ENCODE data around the gene CBR3.

CBR3 gene

GRCh38 chr21:36185523-36185922 lies 50.6 kb downstream of the CBR3 start:
- H3K36me3 ChIP-seq (ENCODE audit: control insufficient read depth, insufficient read depth, low read length) = no peaks in the 10 kb centered on the region
- peaks cover 15% of the 10 kb centered on the region for H3K4me1 ChIP-seq
- no peak for TF ChIP-seq CTCF (IDR thresholded peaks at IDR 0.05)
- no peak overlapping the region for H3K4me3 ChIP-seq (ENCODE audit: low read depth, low read length)
- no peak overlapping the region for H3K4me2 ChIP-seq (ENCODE audit: low read length)
- no peaks in the 10 kb centered on the region for H3K9me3 ChIP-seq (ENCODE audit: control insufficient read depth, low read length)
- H2AFZ ChIP-seq = no peak overlapping the region
- H3K79me2 ChIP-seq = peaks cover 12% of the 10 kb centered on the region
- H3K27ac ChIP-seq = no peak overlapping the region
- no peaks in the 10 kb centered on the region for H3K27me3 ChIP-seq (ENCODE audit: control insufficient read depth, insufficient read depth, low read length)
- H3K9ac ChIP-seq = no peak overlapping the region

GRCh38 chr21:36186081-36186480 lies 51.2 kb downstream of the CBR3 start:
- H3K27me3 ChIP-seq (ENCODE audit: control insufficient read depth, insufficient read depth, low read length) = no peaks in the 10 kb centered on the region
- H3K36me3 ChIP-seq (ENCODE audit: control insufficient read depth, insufficient read depth, low read length) = no peaks in the 10 kb centered on the region
- no peak overlapping the region for H3K9ac ChIP-seq
- H3K27ac ChIP-seq = no peak overlapping the region
- no peak overlapping the region for H3K4me2 ChIP-seq (ENCODE audit: low read length)
- peaks cover 12% of the 10 kb centered on the region for H3K79me2 ChIP-seq
- no peak for TF ChIP-seq CTCF (IDR thresholded peaks at IDR 0.05)
- H3K4me3 ChIP-seq (ENCODE audit: low read depth, low read length) = no peak overlapping the region
- H3K9me3 ChIP-seq (ENCODE audit: control insufficient read depth, low read length) = no peaks in the 10 kb centered on the region
- peaks cover 15% of the 10 kb centered on the region for H3K4me1 ChIP-seq
- H2AFZ ChIP-seq = no peak overlapping the region

- H3K36me3 ChIP-seq (ENCODE audit: control insufficient read depth, insufficient read depth, low read length) = no peaks in the 10 kb centered on the region
- H3K9me3 ChIP-seq (ENCODE audit: control insufficient read depth, low read length) = no peaks in the 10 kb centered on the region
- TF ChIP-seq CTCF (IDR thresholded peaks at IDR 0.05) = no peak
- H2AFZ ChIP-seq = no peak overlapping the region
- no peak overlapping the region for H3K4me2 ChIP-seq (ENCODE audit: low read length)
- no peak overlapping the region for H3K9ac ChIP-seq
- H3K27me3 ChIP-seq (ENCODE audit: control insufficient read depth, insufficient read depth, low read length) = no peaks in the 10 kb centered on the region
- peaks cover 15% of the 10 kb centered on the region for H3K4me1 ChIP-seq
- H3K79me2 ChIP-seq = peaks cover 14% of the 10 kb centered on the region
- no peak overlapping the region for H3K4me3 ChIP-seq (ENCODE audit: low read depth, low read length)
- peak overlapping the region; percentile 68 for H3K27ac ChIP-seq
These were observed 51.9 kb downstream of the CBR3 start for GRCh38 chr21:36186506-36187399.

- no peak for TF ChIP-seq CTCF (IDR thresholded peaks at IDR 0.05)
- Histone ChIP-seq H3K36me3 (ENCODE audit: control insufficient read depth, insufficient read depth, low read length) (no peaks in the 10 kb centered on the region), H3K9me3 (ENCODE audit: control insufficient read depth, low read length) (no peaks in the 10 kb centered on the region), H3K4me2 (ENCODE audit: low read length) (peak overlapping the region; percentile 21), H3K4me1 (peaks cover 17% of the 10 kb centered on the region), H2AFZ (peak overlapping the region; percentile 34), H3K27me3 (ENCODE audit: control insufficient read depth, insufficient read depth, low read length) (no peaks in the 10 kb centered on the region), H3K4me3 (ENCODE audit: low read depth, low read length) (no peak overlapping the region), H3K27ac (peak overlapping the region; percentile 68), H3K9ac (no peak overlapping the region), H3K79me2 (peaks cover 4% of the 10 kb centered on the region)
These were observed 53.3 kb downstream of the CBR3 start for GRCh38 chr21:36188081-36188681.
